HG03442 (cell line): ENCODE data around the gene PRM1.
"Not testable (repeated sequence)": the region's sequence is repeated elsewhere in the genome, so short reads cannot be mapped to it uniquely, and the experiment has no call there.

Experiments
- ATAC-seq: cut with Tn5 transposase; IDR thresholded peaks from one replicate; pipeline ENCODE4 v1.9.1; 2021; ENCODE audit warnings: mild to moderate bottlenecking, moderate library complexity; ENCODE audit not compliant: unreplicated experiment

PRM1 gene

DNA sequence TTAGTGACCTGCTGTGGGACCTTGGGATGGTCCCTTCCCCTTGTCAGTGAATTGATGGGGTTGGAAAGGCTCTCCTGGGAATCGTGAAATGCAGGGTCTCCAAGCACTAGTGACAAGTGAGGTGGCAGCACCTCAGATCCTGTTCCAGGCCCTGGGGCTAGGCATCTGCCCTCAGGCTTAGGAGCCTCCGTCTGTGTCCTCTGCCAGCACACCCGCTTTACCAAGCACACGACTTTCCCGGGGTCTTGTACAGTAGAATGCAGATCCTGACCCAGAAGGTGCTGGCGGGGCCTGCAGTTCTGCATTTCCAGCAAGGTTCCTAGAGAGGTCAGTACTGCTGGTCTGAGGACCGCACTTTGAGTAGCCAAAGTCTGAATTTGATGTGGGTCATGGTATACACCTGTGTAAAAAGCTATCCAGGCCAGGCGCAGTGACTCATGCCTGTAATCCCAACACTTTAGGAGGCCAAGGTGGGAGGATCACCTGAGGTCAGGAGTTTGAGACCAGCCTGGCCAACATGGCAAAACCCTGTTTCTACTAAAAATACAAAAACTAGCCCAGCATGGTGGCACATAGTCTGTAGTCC is 33.3 kb upstream of the PRM1 start:
- ATAC-seq = no peak

DNA sequence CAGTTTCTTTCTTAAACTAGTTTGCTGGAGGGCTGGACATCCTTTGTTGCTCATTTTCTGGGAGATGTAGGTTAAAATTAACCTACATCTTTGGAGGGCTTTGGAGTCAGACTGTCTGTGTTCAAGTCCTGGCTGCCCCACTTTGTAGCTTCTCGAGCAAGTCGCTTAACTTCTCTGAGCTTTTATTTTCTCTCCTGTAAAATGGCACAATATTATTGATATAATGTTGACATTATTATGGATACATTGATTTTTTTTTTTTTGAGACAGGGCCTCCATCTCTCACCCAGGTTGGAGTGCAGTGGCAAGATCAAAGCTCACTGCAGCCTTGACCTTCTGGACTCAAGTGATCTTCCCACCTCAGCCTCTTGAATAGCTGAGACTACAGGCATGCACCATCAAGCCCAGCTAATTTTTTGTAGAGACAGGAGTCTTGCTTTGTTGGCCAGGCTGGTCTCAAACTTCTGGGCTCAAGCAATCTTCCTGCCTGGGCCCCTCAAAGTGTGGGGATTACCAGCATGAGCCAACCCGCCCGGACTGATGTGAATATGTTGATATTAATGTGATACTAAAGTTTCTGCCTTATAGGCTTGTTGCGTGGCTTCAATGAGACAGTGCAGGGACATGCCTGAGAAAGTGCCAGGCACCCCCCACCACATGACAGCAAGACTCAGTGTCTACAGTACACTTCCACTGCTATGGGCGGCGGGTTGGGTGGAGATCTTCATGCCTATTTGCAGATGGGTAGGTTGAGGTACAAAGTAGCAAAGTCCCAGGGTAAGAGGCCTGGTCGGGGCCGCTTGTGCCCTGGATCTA is 32.6 kb upstream of the PRM1 start:
- ATAC-seq = no peak

- no peak for ATAC-seq
Measured at GRCh38 chr16:11312718-11313492, 31.8 kb upstream of the PRM1 start.

GRCh38 chr16:11310997-11311561 is 29.9 kb upstream of the PRM1 start:
- peak; percentile 32 for ATAC-seq

DNA sequence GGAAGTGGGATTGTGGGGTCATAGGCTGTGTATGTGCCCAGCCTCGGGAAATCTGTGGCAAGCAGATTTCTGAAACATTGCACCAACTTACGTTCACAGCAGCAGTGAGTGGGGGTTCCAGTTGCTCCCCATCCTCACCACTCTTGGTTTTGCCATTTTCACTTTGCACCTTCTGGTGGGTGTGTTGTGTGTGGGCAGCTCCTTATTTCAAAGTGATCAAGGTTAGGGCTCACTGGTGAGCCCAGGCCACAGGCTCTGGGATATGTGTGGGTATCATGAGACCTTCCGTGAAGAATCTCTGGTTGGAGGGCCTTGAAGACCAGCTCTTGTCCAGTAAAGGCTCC is 29.5 kb upstream of the PRM1 start:
- ATAC-seq = no peak

- peak; percentile 26 for ATAC-seq
Measured at GRCh38 chr16:11309895-11310633, 28.9 kb upstream of the PRM1 start.

DNA sequence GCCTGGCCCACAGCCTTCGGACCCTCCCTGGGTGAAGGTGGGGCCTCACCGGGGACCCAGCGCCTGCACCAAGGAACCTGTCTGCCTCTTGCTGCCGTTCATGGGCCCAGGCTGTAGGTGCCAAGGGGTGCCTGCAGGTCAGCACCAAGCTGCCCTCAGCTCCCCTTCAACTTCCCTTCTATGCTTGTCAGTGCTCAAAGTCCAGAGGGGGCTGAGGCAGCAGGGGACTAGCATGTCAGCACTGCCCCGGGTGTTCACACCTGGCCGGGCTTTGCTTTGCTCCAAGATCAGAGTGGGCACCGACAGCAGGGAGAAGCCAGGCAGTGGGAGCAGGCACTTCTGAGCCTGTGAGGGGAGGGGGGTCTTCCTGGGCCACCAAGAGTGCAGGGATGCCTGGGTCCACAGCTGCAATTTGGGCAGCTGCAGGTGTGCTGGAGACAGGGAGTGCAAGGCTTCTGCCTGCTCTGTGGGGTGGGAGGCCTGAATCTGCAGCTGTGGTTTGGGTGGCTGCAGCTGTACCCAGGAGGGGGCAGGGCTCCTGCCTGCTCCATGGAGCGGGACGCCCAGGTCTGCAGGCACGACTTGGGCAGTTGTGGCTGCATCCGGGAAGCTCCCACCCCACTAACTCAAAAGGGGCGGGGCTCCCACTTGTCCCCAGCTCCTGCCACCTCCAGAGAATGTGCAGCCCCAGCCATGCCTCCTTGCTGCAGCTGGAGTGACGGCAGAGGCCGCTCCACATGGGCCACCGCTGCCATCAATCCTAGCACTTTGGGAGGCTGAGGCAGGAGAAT is 27.6 kb upstream of the PRM1 start:
- ATAC-seq = no peak

GRCh38 chr16:11307639-11308492 is 26.7 kb upstream of the PRM1 start:
- ATAC-seq = no peak

- ATAC-seq = no peak
Measured at GRCh38 chr16:11306997-11307638, 26.0 kb upstream of the PRM1 start.

DNA sequence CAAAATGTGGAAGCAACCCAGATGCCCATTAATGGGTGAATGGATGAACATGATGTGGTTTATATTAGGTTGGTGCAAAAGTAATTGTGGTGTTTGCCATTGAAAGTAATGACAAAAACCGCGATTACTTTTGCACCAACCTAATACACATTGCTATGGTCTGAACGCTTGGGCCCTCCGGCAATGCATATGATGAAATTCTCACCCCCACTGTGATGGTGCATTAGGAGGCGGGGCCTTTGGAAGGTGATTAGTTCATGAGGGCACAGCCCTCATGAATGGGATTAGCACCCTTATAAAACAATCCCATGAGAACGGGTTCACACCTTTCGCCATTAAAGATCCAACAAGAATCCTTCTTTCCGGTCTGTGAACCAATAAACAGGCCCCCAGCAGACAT is 25.3 kb upstream of the PRM1 start:
- ATAC-seq = no peak

GRCh38 chr16:11303405-11304138 is 22.4 kb upstream of the PRM1 start:
- no peak for ATAC-seq

GRCh38 chr16:11302977-11303376 is 21.8 kb upstream of the PRM1 start:
- ATAC-seq = no peak

DNA sequence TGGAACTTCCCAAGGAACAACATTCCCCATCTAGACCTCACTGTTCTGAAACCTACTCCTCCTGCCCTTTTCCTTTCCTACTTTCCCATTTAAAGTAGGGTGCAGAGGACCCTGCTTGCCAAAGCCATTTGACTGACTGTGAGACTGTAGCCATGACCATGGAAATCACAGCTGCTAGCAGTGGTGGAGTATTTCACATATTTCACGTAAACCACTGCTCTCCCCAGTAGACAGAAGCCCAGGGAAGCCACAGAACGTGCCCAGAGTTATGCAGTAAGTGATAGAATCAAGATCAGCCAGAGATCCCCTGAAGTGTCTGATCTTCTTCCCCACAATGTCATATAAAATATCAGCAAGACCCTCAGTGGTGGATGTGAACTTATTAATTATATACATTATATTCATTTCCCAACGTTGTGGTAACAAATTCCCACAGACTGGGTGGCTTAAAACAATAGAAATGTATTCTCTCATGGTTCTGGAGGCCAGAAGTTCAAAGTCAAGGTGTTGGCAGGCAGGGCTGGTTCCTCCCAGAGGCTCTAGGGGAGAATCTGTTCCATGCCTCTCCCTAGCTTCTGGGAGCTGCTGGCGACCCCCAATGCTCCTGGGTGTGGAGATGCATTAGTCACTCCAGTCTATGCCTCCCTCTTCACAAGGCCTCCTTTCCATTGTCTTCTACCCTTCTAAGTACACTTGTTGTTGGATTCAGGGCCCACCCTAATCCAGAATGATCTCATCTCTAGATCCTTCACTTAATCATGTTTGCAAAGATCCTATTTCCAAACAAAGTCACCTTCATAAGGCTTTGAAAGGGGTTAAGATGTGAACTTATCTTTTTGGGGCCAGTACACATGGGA is 20.7 kb upstream of the PRM1 start:
- no peak for ATAC-seq

- ATAC-seq = no peak
Measured at GRCh38 chr16:11300560-11300892, 19.4 kb upstream of the PRM1 start.

DNA sequence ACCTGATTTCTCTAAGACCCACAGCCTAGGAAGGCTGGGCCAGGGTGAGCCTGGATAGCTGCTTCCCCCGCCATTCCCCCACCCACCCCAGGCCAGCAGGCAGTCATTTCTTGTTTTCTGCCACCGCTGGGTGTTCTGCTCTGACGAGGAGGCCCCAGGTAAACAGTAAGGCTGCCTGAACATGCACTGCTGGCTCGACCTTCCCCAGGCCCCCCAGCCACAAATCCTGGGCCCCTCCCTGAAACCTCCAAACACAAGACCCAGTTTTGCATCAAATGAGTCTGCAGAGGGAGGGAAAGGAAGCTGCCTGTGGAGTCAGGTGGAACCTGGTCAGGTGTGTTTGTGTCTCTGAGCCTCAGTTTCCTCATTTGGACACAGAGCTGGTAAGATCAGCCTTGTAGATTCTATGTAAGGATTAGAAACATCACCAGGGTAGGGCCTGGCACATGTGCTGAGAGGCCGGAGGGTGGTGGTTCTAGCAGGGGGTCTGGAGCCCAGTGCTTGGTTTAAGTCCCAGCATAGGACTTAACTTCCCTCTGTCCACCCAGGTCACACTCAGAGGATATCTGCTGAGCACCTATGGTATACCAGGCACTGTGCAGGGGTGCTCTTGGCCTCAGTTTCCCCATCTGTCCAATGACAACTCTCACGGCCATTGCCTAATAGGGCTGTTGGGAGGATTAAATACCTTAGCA is 18.9 kb upstream of the PRM1 start:
- no peak for ATAC-seq

DNA sequence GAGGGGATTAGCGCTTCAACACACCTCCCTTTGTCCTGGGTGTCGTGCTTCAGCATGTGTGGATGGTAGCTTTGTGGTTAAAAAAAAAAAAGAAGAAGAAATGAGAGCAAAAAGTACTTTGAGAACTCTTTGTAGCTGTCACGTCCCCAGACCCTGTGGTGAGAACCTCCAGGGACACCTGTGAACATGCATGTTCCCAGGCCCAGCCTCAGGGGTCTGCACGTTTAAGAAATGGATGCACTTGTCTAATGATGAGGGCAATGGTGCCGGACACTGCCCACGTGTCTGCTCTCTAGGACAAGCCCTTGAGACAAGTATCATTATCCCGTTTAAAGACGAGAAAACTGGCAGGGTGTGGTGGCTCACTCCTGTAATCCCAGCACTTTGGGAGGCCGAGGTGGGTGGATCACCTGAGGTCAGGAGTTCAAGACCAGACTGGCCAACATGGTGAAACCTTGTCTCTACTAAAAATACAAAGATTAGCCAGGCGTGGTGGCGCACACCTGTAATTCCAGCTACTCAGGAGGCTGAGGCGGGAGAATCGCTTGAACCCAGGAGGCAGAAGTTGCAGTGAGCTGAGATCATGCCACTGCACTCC is 17.9 kb upstream of the PRM1 start:
- ATAC-seq = not testable (repeated sequence)
